ENCODE measurements around the gene TSHR. TPM values are rescaled to one million over a fixed set of nuclear protein-coding genes. Genes with fewer than 3 reads are reported as not detected.
A peak's percentile ranks its signal among the peaks of the same experiment; 100 is the strongest.

The TSHR gene
- not detected in 2 replicates for total RNA-seq (2016; rRNA removed; fragmentation: Illumina TruSeq; extraction: Trizol)
- total RNA-seq (2016; cell fraction: cytosol; rRNA removed; fragmentation: Illumina TruSeq; extraction: Trizol; ENCODE audit: low read depth) = not detected in 2 replicates
- not detected in 2 replicates for total RNA-seq (2016; cell fraction: insoluble cytoplasmic fraction; rRNA removed; fragmentation: Illumina TruSeq; extraction: Trizol)
- not detected in 2 replicates for total RNA-seq (2016; cell fraction: membrane; rRNA removed; fragmentation: Illumina TruSeq; extraction: Trizol)
- not detected in 2 replicates for total RNA-seq (2016; cell fraction: nucleus; rRNA removed; fragmentation: Illumina TruSeq; extraction: Trizol)
- polyA plus RNA-seq (2011; rRNA removed) = not detected in 2 replicates
- polyA plus RNA-seq (2011; cell fraction: cytosol; rRNA removed) = not detected in 2 replicates
- not detected in 2 replicates for polyA plus RNA-seq (2011; cell fraction: nucleus; rRNA removed)
- 0.07 TPM in 1 of 2 replicates, not detected in the other for polyA plus RNA-seq (2012)
- polyA plus RNA-seq (2016; cell fraction: cytosol; fragmentation: Illumina TruSeq; extraction: Trizol; ENCODE audit: low read depth) = not detected in 2 replicates
- polyA plus RNA-seq (2016; cell fraction: insoluble cytoplasmic fraction; fragmentation: Illumina TruSeq; extraction: Trizol; ENCODE audit: low read depth) = not detected in 2 replicates
- polyA plus RNA-seq (2016; cell fraction: membrane; fragmentation: Illumina TruSeq; extraction: Trizol; ENCODE audit: low read depth) = not detected in 2 replicates
- not detected in 2 replicates for polyA plus RNA-seq (2016; cell fraction: nucleus; fragmentation: Illumina TruSeq; extraction: Trizol; ENCODE audit: insufficient read depth, low read depth)
- polyA minus RNA-seq (2011; rRNA and poly(A)+ RNA removed; ENCODE audit: low replicate concordance) = not detected in 2 replicates
- polyA minus RNA-seq (2011; cell fraction: cytosol; rRNA and poly(A)+ RNA removed) = not detected in 2 replicates
- polyA minus RNA-seq (2011; cell fraction: nucleus; rRNA and poly(A)+ RNA removed) = not detected in 2 replicates
- percentile 1 among the genes with signal in this experiment for Bru-seq, nascent RNA
- percentile 1 among the genes with signal in this experiment for BruChase-seq, experiment 1, labeled RNA remaining after a 6-hour chase
- not detected for BruChase-seq, experiment 2, labeled RNA remaining after a 2-hour chase
- long read RNA-seq, experiment 1 = 0 reads
- long read RNA-seq, experiment 2 = 0 reads

GRCh38 chr14:80955416-80955941 is at the start of gene TSHR:
Gene TSHR (plus strand): TSS chr14:80955621. CDS start chr14:80955681, 60 bp downstream.
- intact Hi-C loops (cut with micrococcal nuclease; ENCODE audit: unreplicated experiment) (loop anchor here (2.0 kb wide), 1 partner anchor 257 kb away; no protein-coding TSS in a partner anchor), in situ Hi-C loops (cut with HindIII; ENCODE audit: extremely low pct_ligation_motif_present, low pct_unique_long_range_greater_than_20kb) (no loop called here)
- TF ChIP-seq ZNF574 (CRISPR knock-in tag; IDR thresholded peaks at IDR 0.05) (no peak), SALL1 (CRISPR knock-in tag; IDR thresholded peaks at IDR 0.05) (0 out of 2 replicates have a peak, but pooled peaks have one; percentile 20), KDM5B (CRISPR knock-in tag; IDR thresholded peaks at IDR 0.05; ENCODE audit: borderline replicate concordance) (0 out of 2 replicates have a peak, but pooled peaks have one; percentile 12), HMGXB4 (CRISPR knock-in tag; IDR thresholded peaks at IDR 0.05; ENCODE audit: borderline replicate concordance in 1 of 2, low read depth in 1 of 2) (0 out of 4 replicates have a peak, but pooled peaks of 1 of the 2 experiments have one; percentile 2), HNF4A (CRISPR knock-in tag; IDR thresholded peaks at IDR 0.05) (peak; percentile 43; the same call in 1 of the 2 replicates)
- no peaks in the 10 kb centered on the region for H3K36me3 ChIP-seq (replicated peaks in 1 of 2; ENCODE audit: control insufficient read depth in 1 of 2, insufficient read depth in 2 of 2, low read length in 2 of 2)
- ATAC-seq (peak; percentile 84), DNase-seq (ENCODE audit: low spot score) (no peak), FAIRE-seq (no peak)
- no peak within 1 kb of the TSS for H3K27ac ChIP-seq (ENCODE audit: extremely low read length, insufficient read depth, low read length)
- no peaks in the 10 kb centered on the region for H3K9me3 ChIP-seq (ENCODE audit: low read length)
- H4K20me1 ChIP-seq (ENCODE audit: insufficient read depth, low read length) = no peaks in the 10 kb centered on the region
- H3K4me1 ChIP-seq (ENCODE audit: insufficient read depth, low read length) = peaks cover 10% of the 10 kb centered on the region
- ChIA-PET POLR2A (no interaction called here), CTCF (ENCODE audit: low intra/inter-chr PET ratio, low total read pairs) (interaction anchor here (3.2 kb wide), 1 partner anchor 31 kb away, joined by 30 read pairs; no protein-coding TSS in a partner anchor)
- H3K9ac ChIP-seq (ENCODE audit: insufficient read depth, low read depth, low read length) = no peak within 1 kb of the TSS
- WGBS (ENCODE audit: low lambda C conversion rate) = 43% methylated on average over 13 of the region's 21 CpGs
- peak within 1 kb of the TSS; percentile 85 for H2AFZ ChIP-seq (ENCODE audit: low read length)
- H3K27me3 ChIP-seq (ENCODE audit: control insufficient read depth in 1 of 2, insufficient read depth in 2 of 2, low read length in 2 of 2) = peaks cover 4 to 22% of the 10 kb centered on the region in 2 experiments; a peak in 3 of 5 replicates
- no TSS peak for BruUV-seq (replicated peaks)
- H3K4me3 ChIP-seq (replicated peaks in 1 of 3; ENCODE audit: insufficient read depth in 1 of 3, low read depth in 2 of 3, low read length in 3 of 3) = peak within 1 kb of the TSS; percentile 47 to 77 (median 54); a peak in 5 of 6 replicates
- no peaks in the 10 kb centered on the region for H3K79me2 ChIP-seq (ENCODE audit: insufficient read depth, low read length)
- H3K4me2 ChIP-seq (ENCODE audit: low read depth, low read length) = peak within 1 kb of the TSS; percentile 99

All from HepG2 (cell line).